ENCODE measurements around the gene MLPH. TPM values are rescaled to one million over a fixed set of nuclear protein-coding genes. Genes with fewer than 3 reads are reported as not detected.
A peak's percentile ranks its signal among the peaks of the same experiment; 100 is the strongest.

Gene MLPH
- total and polyA plus RNA-seq, 2 of the 4 experiments (the other 2 are of a cell fraction), result 13.8 to 21.6 TPM

DNA sequence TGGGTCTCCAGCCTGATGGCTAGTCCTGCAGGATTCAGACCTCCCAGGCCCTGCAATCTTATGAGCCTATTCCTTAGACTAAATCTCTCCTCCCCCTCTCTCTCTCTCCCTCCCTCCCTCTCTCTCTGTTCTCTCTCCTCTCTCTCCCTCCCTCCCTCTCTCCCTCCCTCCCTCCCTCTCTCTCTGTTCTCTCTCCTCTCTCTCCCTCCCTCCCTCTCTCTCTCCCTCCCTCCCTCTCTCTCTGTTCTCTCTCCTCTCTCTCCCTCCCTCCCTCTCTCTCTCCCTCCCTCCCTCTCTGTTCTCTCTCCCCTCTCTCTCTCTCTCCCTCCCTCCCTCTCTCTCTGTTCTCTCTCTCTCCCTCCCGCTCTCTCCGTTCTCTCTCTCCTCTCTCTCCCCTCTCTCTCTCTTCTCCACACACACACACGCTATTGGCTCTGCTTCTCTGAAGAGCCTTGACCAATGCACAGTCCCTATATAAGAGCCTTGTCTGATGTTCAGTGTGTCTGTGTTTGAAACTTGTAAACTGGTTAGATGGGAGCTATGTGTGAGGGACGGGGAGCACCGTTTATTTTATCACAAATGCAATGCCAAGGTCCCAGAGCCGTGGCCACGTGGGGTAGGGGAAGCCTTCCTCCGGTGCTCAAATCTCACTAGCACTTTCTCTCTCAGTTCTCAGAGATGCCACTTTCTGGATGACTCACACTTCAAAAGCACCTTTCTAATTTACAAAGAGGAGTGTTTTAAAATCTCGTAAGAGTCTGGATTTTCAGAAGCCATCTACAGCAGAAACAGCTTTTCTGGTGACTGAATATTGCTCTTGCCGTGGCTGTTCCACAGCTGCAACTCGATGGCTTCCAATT is 70.0 kb downstream of the MLPH start (continued):
- TF ChIP-seq RCOR1 (IDR thresholded peaks at IDR 0.05; ENCODE audit: insufficient replicate concordance, low read length), result no peak

DNA sequence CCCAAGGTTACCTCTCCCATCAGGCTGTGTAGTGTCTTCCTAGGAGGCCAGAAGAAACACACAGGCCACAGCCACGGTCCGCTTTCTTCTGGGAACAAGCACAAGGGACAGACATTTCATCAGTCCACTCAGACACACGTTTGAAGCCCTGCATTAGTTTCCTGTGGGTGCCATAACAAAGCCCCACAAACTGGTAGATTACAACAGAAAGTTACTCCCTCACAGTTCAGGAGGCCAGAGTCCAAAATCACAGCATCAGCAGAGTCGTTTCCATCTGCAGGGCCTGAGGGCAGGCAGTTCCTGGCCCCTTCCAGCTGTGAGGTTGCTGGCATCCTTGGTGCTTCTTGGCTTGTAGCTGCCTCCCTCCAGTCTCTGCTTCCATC is 70.6 kb downstream of the MLPH start:
- DNase-seq (no peak), ATAC-seq (ENCODE audit: low read depth) (no peak)
- no peak overlapping the region for H2BK120ac ChIP-seq (ENCODE audit: low read depth, low read length)
- H3K23ac ChIP-seq (ENCODE audit: low read depth, low read length), result no peak overlapping the region
- H3K27me3 ChIP-seq (ENCODE audit: control insufficient read depth, insufficient read depth, low read length), result no peaks in the 10 kb centered on the region
- H2AK9ac ChIP-seq (replicated peaks; ENCODE audit: low read depth, low read length, poor library complexity), result no peak overlapping the region
- no peak overlapping the region for H2BK20ac ChIP-seq (ENCODE audit: low read depth, low read length)
- TF ChIP-seq POLR2A (IDR thresholded peaks at IDR 0.05; ENCODE audit: low read depth, low read length) (no peak), RCOR1 (IDR thresholded peaks at IDR 0.05; ENCODE audit: insufficient replicate concordance, low read length) (no peak), CEBPB (IDR thresholded peaks at IDR 0.05; ENCODE audit: low read depth, low read length) (no peak), SMC3 (IDR thresholded peaks at IDR 0.05; ENCODE audit: low read depth, low read length) (no peak), MAFK (IDR thresholded peaks at IDR 0.05; ENCODE audit: low read depth, low read length) (no peak), MAZ (IDR thresholded peaks at IDR 0.05; ENCODE audit: borderline replicate concordance, low read depth, low read length) (no peak), RFX5 (IDR thresholded peaks at IDR 0.05; ENCODE audit: low read depth, low read length) (no peak), BHLHE40 (IDR thresholded peaks at IDR 0.05; ENCODE audit: low read depth, low read length) (no peak), FOS (IDR thresholded peaks at IDR 0.05; ENCODE audit: low read depth, low read length) (no peak)
- TF ChIP-seq, protein P1, sequence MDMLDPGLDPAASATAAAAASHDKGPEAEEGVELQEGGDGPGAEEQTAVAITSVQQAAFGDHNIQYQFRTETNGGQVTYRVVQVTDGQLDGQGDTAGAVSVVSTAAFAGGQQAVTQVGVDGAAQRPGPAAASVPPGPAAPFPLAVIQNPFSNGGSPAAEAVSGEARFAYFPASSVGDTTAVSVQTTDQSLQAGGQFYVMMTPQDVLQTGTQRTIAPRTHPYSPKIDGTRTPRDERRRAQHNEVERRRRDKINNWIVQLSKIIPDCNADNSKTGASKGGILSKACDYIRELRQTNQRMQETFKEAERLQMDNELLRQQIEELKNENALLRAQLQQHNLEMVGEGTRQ (IDR thresholded peaks at IDR 0.05; ENCODE audit: low read depth, low read length), result no peak
- TF ChIP-seq, protein P2, sequence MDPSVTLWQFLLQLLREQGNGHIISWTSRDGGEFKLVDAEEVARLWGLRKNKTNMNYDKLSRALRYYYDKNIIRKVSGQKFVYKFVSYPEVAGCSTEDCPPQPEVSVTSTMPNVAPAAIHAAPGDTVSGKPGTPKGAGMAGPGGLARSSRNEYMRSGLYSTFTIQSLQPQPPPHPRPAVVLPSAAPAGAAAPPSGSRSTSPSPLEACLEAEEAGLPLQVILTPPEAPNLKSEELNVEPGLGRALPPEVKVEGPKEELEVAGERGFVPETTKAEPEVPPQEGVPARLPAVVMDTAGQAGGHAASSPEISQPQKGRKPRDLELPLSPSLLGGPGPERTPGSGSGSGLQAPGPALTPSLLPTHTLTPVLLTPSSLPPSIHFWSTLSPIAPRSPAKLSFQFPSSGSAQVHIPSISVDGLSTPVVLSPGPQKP (IDR thresholded peaks at IDR 0.05; ENCODE audit: borderline replicate concordance, low read depth, low read length), result no peak
- in situ Hi-C loops (cut with MboI; ENCODE audit: low sequenced_read_pairs) (loop anchor here (25.0 kb wide), 2 partner anchors 1045 to 1220 kb away; a partner anchor contains a TSS), dilution Hi-C loops (cut with HindIII; ENCODE audit: low sequenced_read_pairs, unreplicated experiment) (no loop called here), intact Hi-C loops (cut with micrococcal nuclease) (no loop called here)
- H3K18ac ChIP-seq (ENCODE audit: low read depth, low read length), result no peak overlapping the region
- no peak overlapping the region for H4K8ac ChIP-seq (ENCODE audit: low read depth in 2 of 2, low read length in 2 of 2)
- H3K9me3 ChIP-seq (ENCODE audit: control insufficient read depth, insufficient read depth, low read length), result peaks cover 6% of the 10 kb centered on the region
- 0 out of 2 replicates have a peak, but pooled peaks cover 6% of the 10 kb centered on the region for H3K9me1 ChIP-seq (ENCODE audit: insufficient read depth, low read length)
- H4K91ac ChIP-seq (ENCODE audit: insufficient read depth, low read depth, low read length), result no peak overlapping the region
- 0 out of 2 replicates have a peak, but pooled peaks cover 9% of the 10 kb centered on the region for H4K20me1 ChIP-seq (ENCODE audit: insufficient read depth, low read length)
- H3K4me2 ChIP-seq (ENCODE audit: low read depth, low read length), result 0 out of 2 replicates have a peak overlapping the region, but pooled peaks have one; percentile 5
- H3K56ac ChIP-seq (ENCODE audit: extremely low read depth, insufficient read depth, low read length), result no peak overlapping the region
- H3K27ac ChIP-seq (ENCODE audit: insufficient read depth, low read length), result no peak overlapping the region
- H2BK5ac ChIP-seq (ENCODE audit: low read depth, low read length, poor library complexity, severe bottlenecking), result no peak overlapping the region
- no peak overlapping the region for H4K5ac ChIP-seq (ENCODE audit: low read depth, low read length)
- H2BK15ac ChIP-seq (ENCODE audit: low read depth, low read length), result no peak overlapping the region
- H2AK5ac ChIP-seq (ENCODE audit: low read depth, low read length), result no peak overlapping the region
- peaks cover 9% of the 10 kb centered on the region; the same call in 1 of the 2 replicates for H3K4me1 ChIP-seq (ENCODE audit: control insufficient read depth, insufficient read depth, low read length)
- H3K4ac ChIP-seq (ENCODE audit: low read depth, low read length), result no peak overlapping the region
- H3K36me3 ChIP-seq (ENCODE audit: control insufficient read depth, insufficient read depth, low read length), result peaks cover 6% of the 10 kb centered on the region
- POLR2A ChIA-PET (ENCODE audit: unreplicated experiment), result no interaction called here
- whole genome bisulfite sequencing, 2 experiments (ENCODE audit: extremely low coverage in 2 of 2, insufficient read length in 1 of 2), result 49% methylated on average over 4 of the region's 4 CpGs; no CpG with 5 or more reads in 1 of the 2 experiments
- CTCF ChIA-PET, result interaction anchor here (1.0 to 1.5 kb wide), 2 partner anchors 45 to 86 kb away, joined by 4 to 7 read pairs; no protein-coding TSS in a partner anchor
- H2AFZ ChIP-seq (replicated peaks; ENCODE audit: low read length, poor library complexity), result no peak overlapping the region
- H3K79me1 ChIP-seq (ENCODE audit: low read depth in 1 of 2, low read length in 2 of 2), result no peaks in the 10 kb centered on the region
- H3K14ac ChIP-seq (replicated peaks; ENCODE audit: low read depth, low read length), result no peak overlapping the region
- H3K4me3 ChIP-seq (ENCODE audit: insufficient read depth, low read depth, low read length), result no peak overlapping the region
- BruUV-seq (replicated peaks), result no TSS peak
- no peak overlapping the region for H3K9ac ChIP-seq (ENCODE audit: low read depth, low read length)

All from IMR-90 (cell line).